PC-9 (cell line): ENCODE measurements around the gene TMEM217. TPM values are rescaled to one million over a fixed set of nuclear protein-coding genes. Genes with fewer than 3 reads are reported as not detected.

Experiments
- BruUV-seq: library from RNA; stranded (reverse); fragments of 400-500 nt; replicated peaks from 2 replicates; lab custom pipeline; 2021; lab: Mats Ljungman, UMichigan
- CTCF ChIA-PET: fragments of 300-600 bp; sonication (Branson Sonifier 250); formaldehyde crosslinking; loops from one replicate; lab custom pipeline; 2022; ENCODE audit warnings: antibody characterized with exemption; lab: Charles Lee
- POLR2A ChIA-PET: fragments of 300-600 bp; sonication (Branson Sonifier 250); formaldehyde crosslinking; loops from one replicate; lab custom pipeline; 2022; ENCODE audit warnings: antibody characterized with exemption; ENCODE audit not compliant: unreplicated experiment; lab: Charles Lee
- DNase-seq, 2 experiments: peaks; one replicate each; pipeline versions ENCODE4 v3.0.0 to v3.0.0-alpha.2; 2015 to 2022; ENCODE audit warnings: mixed read lengths in 1 of 2
- H2AFZ ChIP-seq: fragments of 200-600 bp; sonication (generic); 2 replicates; pipeline ENCODE4 v1.8.1; 2017; ENCODE audit warnings: antibody characterized with exemption
- H3F3A ChIP-seq: fragments of 200-600 bp; sonication (generic); 2 replicates; pipeline ENCODE4 v1.8.1; 2017; ENCODE audit warnings: antibody characterized with exemption, mild to moderate bottlenecking, low read depth; ENCODE audit not compliant: insufficient read depth
- H3K27ac ChIP-seq: fragments of 200-600 bp; sonication (generic); 2 replicates; pipeline ENCODE4 v1.6.1; 2016; ENCODE audit warnings: mixed run types
- H3K27me3 ChIP-seq: fragments of 200-600 bp; sonication (generic); 2 replicates; pipeline ENCODE4 v1.6.1; 2016; ENCODE audit warnings: low read depth, mixed run types; ENCODE audit not compliant: insufficient read depth
- H3K36me3 ChIP-seq: fragments of 200-600 bp; sonication (generic); 2 replicates; pipeline ENCODE4 v1.6.1; 2016; ENCODE audit warnings: low read depth, mixed run types
- H3K4me1 ChIP-seq: fragments of 200-600 bp; sonication (generic); replicated peaks from 2 replicates; pipeline ENCODE4 v1.6.1; 2016; ENCODE audit warnings: mixed run types; ENCODE audit not compliant: insufficient read depth
- H3K4me2 ChIP-seq: fragments of 200-600 bp; sonication (generic); 2 replicates; pipeline ENCODE4 v1.6.1; 2017; ENCODE audit warnings: mixed run types
- H3K4me3 ChIP-seq: fragments of 200-600 bp; sonication (generic); 2 replicates; pipeline ENCODE4 v1.6.1; 2016; ENCODE audit warnings: mixed run types
- H3K79me2 ChIP-seq: fragments of 200-600 bp; sonication (generic); 2 replicates; pipeline ENCODE4 v1.6.1; 2017; ENCODE audit warnings: low read depth, mixed run types
- H3K9me2 ChIP-seq: fragments of 200-600 bp; sonication (generic); 2 replicates; pipeline ENCODE4 v1.8.1; 2017; ENCODE audit warnings: mild to moderate bottlenecking; ENCODE audit not compliant: insufficient read depth
- H3K9me3 ChIP-seq: fragments of 200-600 bp; sonication (generic); 2 replicates; pipeline ENCODE4 v1.8.1; 2016; ENCODE audit warnings: low read depth; ENCODE audit not compliant: insufficient read depth
- H4K20me1 ChIP-seq: fragments of 200-600 bp; sonication (generic); 2 replicates; pipeline ENCODE4 v1.8.1; 2017; ENCODE audit not compliant: insufficient read depth
- EZH2 ChIP-seq: fragments of 200-600 bp; sonication (generic); IDR thresholded peaks from 2 replicates; pipeline ENCODE4 v1.8.0; 2017; ENCODE audit warnings: antibody characterized with exemption, low read depth
- intact Hi-C: fragments of 100-400 bp; cut with micrococcal nuclease; formaldehyde crosslinking; loops from one replicate; pipeline ENCODE4 v1.10.0; 2022; ENCODE audit not compliant: unreplicated experiment
- total RNA-seq: library from RNA; stranded (reverse); gene quantifications from 2 replicates; pipeline ENCODE4 v1.2.3, GENCODE V29; 2021
- TF ChIP-seq, protein P1 (sequence below): fragments of 200-600 bp; sonication (generic); conservative IDR thresholded peaks from 2 replicates; pipeline ENCODE4 v1.6.1; 2017; ENCODE audit warnings: mixed run types, antibody characterized with exemption, mild to moderate bottlenecking, moderate library complexity

The TMEM217 gene
- total RNA-seq, 1 experiment from 2014 or later: 4.9 TPM

DNA sequence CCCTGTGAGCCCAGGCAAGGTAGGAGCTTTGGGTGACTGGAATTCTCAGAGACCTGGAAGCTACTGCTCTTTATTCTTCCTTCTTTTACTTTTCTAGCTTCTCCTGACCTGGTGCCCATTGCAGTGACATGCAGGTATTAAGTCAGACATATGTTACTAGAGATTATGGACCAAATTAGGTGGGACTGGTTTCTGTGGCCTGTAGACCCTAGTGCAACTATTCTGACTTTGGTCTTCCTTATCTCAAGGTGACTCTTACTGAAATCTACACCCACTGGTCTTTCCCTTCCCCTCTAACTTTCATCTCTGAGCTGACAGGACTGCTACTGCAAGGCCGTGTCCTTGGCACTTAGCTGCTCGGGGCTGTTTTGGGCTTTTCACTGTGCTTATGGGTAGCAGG, 24.4 kb upstream of the TMEM217 start:
- TF ChIP-seq EZH2: no peak
- TF ChIP-seq, protein P1, sequence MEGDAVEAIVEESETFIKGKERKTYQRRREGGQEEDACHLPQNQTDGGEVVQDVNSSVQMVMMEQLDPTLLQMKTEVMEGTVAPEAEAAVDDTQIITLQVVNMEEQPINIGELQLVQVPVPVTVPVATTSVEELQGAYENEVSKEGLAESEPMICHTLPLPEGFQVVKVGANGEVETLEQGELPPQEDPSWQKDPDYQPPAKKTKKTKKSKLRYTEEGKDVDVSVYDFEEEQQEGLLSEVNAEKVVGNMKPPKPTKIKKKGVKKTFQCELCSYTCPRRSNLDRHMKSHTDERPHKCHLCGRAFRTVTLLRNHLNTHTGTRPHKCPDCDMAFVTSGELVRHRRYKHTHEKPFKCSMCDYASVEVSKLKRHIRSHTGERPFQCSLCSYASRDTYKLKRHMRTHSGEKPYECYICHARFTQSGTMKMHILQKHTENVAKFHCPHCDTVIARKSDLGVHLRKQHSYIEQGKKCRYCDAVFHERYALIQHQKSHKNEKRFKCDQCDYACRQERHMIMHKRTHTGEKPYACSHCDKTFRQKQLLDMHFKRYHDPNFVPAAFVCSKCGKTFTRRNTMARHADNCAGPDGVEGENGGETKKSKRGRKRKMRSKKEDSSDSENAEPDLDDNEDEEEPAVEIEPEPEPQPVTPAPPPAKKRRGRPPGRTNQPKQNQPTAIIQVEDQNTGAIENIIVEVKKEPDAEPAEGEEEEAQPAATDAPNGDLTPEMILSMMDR: no peak
- ChIA-PET CTCF (no interaction called here), POLR2A (no interaction called here)
- H3K27me3 ChIP-seq: no peaks in the 10 kb centered on the region
- no peaks in the 10 kb centered on the region for H3K4me1 ChIP-seq
- DNase-seq: no peak
- H3K9me3 ChIP-seq: no peaks in the 10 kb centered on the region
- peaks cover 4% of the 10 kb centered on the region; the same call in 1 of the 2 replicates for H3K79me2 ChIP-seq
- H3K4me3 ChIP-seq: no peak overlapping the region
- no peaks in the 10 kb centered on the region for H3K9me2 ChIP-seq
- H3K27ac ChIP-seq: no peak overlapping the region
- H3K36me3 ChIP-seq: peaks cover 5% of the 10 kb centered on the region; the same call in 1 of the 2 replicates
- intact Hi-C loops: no loop called here
- BruUV-seq: no TSS peak
- no peak overlapping the region for H2AFZ ChIP-seq
- no peaks in the 10 kb centered on the region for H3F3A ChIP-seq
- H4K20me1 ChIP-seq: no peaks in the 10 kb centered on the region
- H3K4me2 ChIP-seq: no peak overlapping the region

DNA sequence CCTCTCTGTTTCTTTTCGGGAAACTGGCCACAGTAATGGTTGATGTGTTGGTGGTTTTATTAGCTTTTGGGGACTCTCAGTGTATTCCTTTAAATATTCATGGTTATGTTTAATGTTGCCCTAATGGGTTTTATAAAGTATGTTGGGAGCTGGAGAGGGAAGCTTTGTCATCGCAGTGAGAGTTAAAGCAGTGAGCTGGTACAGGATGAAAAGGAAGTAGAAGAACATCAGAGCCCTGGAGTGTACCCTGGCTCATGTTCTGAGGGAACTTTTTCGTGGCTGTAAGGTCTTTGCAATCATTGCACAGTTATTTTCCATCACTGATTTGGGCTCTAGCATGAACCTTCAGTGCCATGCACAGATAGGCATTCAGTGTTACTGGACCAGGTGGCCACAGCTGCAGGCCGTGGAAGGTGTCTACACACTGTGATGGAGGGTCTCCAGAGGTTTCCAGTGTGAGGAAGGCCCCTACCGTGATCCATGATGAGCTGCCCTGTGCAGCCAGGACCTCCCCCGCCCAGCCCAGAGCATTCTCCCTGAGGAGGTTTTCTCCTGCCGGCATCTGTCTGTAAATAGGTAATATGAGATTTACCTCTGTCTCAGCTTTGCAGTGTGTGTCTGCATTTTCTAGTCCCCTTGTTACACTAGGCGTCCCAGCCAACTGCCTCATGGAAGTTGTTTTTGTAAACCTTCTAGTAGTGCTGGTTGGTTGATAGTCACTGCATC, 22.4 kb upstream of the TMEM217 start:
- Histone ChIP-seq H3K36me3 (no peaks in the 10 kb centered on the region; the same call in 1 of the 2 replicates), H3F3A (no peaks in the 10 kb centered on the region), H3K9me2 (no peaks in the 10 kb centered on the region), H3K27ac (no peak overlapping the region), H3K4me3 (no peak overlapping the region), H3K27me3 (no peaks in the 10 kb centered on the region), H3K4me2 (no peak overlapping the region), H2AFZ (no peak overlapping the region), H3K9me3 (no peaks in the 10 kb centered on the region), H3K4me1 (no peaks in the 10 kb centered on the region), H3K79me2 (peaks cover 8% of the 10 kb centered on the region; the same call in 1 of the 2 replicates), H4K20me1 (no peaks in the 10 kb centered on the region; the same call in 1 of the 2 replicates)
- BruUV-seq: no TSS peak
- TF ChIP-seq, protein P1: no peak
- no peak for TF ChIP-seq EZH2
- POLR2A ChIA-PET: no interaction called here
- no peak for DNase-seq
- intact Hi-C loops: no loop called here
- CTCF ChIA-PET: no interaction called here

DNA sequence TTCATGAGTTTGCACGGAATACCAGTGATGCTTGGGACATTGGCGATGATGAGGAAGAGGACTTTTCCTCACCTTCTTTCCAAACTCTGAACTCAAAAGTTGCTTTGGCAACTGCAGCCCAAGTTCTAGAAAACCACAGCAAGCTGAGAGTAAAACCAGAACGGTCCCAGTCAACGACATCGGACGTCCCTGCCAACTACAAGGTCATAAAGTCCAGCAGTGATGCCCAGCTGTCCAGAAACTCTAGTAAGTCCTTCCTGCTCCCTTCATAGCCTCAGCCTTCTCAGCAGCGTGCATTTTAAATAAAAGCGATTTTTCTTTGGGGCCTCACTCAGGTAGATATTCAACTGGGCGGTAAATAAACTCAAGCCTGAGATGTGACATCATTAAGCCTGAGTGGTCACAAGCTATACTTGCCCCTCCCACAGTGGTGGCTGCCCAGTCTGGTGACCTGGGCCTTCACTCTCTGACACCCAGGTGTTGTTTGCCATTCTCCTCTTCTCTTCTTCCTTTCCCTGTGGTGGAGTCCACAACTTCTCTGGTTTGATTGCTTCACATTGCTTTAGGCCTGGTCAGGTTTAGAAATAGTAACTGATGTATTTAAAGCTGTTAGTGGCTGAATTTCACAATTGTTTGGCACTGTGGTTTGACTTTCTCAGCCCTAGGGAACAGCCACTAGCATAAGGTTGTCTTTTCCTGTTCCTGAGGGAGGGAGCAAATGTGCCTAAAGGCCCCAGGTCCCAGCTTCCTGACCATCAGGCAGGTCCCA, 21.6 kb upstream of the TMEM217 start:
- H3K9me2 ChIP-seq: no peaks in the 10 kb centered on the region
- H3K4me1 ChIP-seq: no peaks in the 10 kb centered on the region
- intact Hi-C loops: no loop called here
- no peaks in the 10 kb centered on the region for H3K27me3 ChIP-seq
- BruUV-seq: no TSS peak
- ChIA-PET CTCF (no interaction called here), POLR2A (no interaction called here)
- DNase-seq: peak in 1 of 2 experiments; percentile 40
- H3K4me3 ChIP-seq: no peak overlapping the region
- H3K9me3 ChIP-seq: no peaks in the 10 kb centered on the region
- H4K20me1 ChIP-seq: no peaks in the 10 kb centered on the region; the same call in 1 of the 2 replicates
- H3K4me2 ChIP-seq: no peak overlapping the region
- TF ChIP-seq, protein P1: no peak
- no peak for TF ChIP-seq EZH2
- H3F3A ChIP-seq: no peaks in the 10 kb centered on the region
- no peaks in the 10 kb centered on the region; the same call in 1 of the 2 replicates for H3K36me3 ChIP-seq
- no peak overlapping the region for H2AFZ ChIP-seq
- H3K79me2 ChIP-seq: peaks cover 8% of the 10 kb centered on the region; the same call in 1 of the 2 replicates
- H3K27ac ChIP-seq: 0 out of 2 replicates have a peak overlapping the region, but pooled peaks have one; percentile 17
